Stimulated activated CD8-positive, alpha-beta memory T cell treated with anti-CD3 and anti-CD28 coated beads, Interleukin-15, amount 100 ng/mL, for 24 hours (primary cell): ENCODE results near the gene LRRC61.

ENCODE experiments used
- DNase-seq: peaks from one replicate; pipeline ENCODE4 v3.0.0-alpha.2; 2020; ENCODE audit warnings: low read depth

Gene LRRC61

DNA sequence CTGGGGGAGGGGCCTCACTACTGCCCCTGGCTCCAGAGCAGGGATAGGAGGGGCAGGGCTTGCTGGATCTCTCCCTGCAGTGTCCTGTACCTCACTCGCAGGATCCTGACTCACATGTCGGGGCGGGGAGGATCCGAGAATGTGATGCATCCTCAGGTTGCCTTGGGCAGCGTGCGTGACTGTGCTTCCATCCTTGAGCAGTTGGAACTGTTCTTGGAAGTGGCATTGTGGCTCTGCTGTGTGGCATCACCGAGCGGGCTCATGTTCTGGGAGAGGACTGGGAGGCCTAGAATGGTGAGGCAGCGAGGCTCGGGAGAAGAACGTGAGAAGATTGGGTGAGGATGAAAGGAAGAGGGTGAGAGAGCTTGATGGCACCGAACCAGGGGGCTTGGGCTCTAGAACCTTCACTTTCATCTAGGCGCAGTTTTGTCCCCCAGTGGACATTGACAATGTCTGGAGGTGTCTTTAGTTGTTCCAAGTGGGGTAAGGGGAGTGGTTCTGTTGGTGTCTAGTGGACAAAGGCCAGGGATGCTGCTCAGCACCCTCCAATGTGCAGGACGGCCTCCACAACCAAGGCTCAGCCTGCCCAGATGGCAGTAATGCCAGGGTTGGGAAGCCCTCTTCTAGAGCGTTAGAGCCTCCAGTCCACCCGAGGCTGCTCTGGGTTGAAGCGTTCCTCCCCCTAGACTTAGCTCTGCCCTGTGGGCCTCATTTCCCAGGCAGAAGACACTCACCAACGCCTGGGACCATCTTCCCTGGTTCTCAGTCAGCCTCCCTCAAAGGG lies 9.9 kb downstream of the LRRC61 start:
- DNase-seq = no peak

DNA sequence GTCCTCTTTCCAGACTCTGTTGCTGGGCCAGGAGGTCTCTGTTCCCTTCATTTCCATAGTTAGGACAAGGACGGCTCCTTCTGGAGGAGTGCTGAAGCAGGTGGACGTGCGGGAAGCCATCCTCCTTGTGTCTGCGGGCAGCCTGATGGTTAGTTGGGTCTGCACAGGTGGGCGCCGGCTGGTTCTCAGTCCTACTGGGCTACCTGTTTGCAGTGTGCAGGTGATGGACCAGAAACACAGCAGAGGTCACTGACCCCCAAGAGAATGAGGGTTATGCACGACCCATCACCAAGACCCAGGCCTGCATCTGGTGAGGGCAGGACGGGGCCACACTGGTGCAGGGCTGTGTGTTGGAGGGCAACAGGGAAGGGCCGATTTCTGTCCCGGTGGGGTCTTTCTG lies 10.5 kb downstream of the LRRC61 start:
- DNase-seq = no peak

DNA sequence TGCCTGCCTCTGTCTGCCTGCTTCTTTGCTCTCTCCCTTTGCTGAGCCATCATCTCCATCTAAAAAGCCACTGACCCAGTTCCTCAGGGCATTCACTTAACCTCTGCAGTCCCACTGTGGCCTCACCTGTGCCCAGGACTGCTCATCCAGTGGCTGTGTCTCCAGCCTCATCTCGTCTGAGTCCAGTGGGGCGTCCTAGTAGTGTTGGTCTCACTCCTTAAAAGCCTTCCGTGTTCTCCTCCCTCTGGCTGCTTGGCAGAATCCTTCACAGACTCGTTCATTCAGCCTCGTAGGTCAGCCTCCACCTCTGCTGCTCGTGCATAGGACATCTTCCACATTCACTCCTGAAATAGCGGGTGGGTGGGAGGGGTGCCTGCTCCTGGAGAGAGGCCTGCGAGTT lies 11.0 kb downstream of the LRRC61 start:
- no peak for DNase-seq

DNA sequence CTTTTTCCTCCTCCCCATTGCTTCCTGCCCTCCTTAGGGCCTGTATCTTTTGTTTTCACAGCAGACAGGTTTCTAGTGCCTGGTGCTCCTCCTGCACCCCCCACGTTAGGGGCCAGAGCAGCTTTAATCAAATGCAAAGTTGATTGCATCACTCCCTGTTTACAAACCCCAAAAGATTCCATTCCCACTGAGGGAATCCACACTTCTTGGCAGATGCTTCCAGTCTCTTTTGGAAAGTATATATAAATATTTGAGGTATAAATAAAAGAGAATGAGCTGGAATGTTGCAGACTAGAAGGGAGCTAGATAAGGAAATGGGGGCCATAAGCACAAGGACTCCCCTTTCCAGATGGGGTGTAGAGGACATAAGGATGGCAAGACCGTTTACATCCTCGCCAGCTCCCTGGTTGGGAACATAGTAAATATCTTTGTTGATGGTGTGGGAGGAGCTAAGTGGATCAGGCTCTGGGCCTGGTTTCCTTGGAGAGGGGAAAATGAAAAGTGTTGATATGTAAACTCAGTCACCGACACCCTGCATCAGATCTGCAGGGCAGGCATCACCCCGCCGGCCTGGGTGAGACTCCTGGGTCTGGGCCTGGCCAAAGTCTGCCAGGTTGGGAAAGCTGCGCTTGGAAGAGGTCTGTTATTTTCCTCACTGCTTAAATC lies 12.1 kb downstream of the LRRC61 start:
- DNase-seq = no peak

DNA sequence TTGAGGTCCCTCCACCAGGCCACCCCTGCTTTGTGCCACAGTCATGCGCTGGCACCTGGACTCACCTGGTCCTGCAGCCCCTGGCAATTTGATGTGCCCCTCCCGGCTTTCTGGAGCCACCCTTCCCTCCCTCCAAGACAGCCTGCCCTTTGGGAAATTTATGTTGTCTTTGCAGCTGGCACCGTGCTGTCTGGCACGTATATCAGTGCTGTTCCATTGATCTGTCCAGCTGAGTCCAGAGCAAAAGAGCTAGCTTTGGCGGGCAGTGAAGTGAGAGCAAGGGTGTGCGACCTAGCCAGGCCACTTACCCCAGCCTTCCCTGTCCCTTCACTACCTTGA lies 12.6 kb downstream of the LRRC61 start:
- DNase-seq = no peak

DNA sequence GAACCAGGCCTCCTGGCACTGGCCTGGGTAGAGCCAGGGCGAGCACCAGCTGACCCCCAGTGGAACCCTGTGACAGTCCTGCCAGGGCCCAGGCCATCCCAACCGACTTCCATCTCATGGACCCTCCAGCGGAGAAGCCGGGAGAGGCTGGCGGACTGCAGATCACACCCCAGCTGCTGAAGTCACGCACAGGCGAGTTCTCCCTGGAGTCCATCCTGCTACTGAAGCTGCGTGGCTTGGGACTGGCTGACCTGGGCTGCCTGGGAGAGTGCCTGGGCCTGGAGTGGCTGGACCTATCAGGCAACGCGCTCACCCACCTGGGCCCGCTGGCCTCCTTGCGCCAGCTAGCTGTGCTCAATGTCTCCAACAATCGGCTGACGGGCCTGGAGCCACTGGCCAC lies 13.6 kb downstream of the LRRC61 start:
- DNase-seq = no peak

DNA sequence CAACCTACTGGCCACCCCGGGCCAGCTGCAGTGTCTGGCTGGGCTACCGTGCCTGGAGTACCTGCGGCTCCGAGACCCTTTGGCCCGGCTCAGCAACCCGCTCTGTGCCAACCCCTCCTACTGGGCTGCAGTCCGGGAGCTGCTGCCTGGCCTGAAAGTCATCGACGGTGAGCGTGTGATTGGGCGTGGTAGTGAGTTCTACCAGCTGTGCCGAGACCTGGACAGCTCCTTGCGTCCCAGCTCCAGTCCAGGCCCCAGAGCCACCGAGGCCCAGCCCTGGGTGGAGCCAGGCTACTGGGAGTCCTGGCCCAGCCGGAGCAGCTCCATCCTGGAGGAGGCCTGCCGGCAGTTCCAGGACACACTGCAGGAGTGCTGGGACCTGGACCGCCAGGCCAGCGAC lies 14.0 kb downstream of the LRRC61 start:
- no peak for DNase-seq

DNA sequence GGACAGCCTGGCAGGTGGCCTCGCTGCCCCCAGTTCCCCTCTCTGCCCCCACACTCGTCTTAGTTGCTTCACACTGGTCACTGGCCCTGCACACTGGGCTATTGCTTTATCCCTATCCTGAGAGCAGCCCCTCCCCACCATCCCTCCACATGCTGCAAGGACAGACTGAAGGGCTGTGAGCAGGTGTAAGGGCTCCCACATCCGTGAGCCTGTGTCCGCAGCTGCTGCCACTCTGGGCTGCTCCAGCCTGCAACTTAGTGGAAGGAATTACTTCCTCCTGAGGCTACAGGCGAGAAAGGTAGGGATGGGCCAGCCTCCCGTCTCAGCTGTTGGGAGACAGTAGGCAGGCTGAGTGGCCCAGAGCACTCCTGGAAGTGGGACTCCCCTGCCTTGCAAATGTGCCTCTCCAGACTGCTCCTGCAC lies 14.5 kb downstream of the LRRC61 start:
- DNase-seq = no peak

DNA sequence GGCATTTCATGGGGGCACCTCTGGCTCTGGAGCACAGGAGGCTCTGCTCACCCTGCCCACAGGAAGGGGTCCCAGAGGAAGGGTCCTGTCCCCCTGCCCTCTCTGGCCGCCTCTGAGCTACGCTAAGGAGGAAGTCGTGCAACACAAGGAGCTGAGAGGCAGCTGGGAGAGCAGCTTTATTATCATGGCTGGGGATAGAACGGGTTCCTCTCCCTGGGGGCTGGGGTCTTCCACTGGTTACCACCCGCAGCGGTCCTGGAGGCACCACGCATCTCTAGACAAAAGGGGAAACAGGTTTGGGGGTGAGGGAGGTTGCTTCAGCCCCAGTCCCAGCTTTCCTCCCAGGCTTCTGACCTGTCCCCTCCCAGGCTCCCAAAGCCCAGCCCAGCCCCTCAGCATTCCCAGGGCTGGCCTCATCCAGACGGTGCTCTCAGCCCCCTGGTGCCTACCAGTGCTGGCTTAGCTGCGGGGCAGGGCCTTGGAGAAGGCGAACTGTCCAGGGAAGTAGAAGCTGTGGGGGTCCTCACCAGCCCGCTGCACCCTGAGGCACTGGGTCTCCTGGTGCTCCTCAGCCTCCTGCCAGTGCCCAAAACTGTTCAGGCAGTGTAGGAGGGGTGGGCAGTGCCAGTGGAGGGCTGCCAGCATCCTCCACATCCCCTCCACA lies 15.1 kb downstream of the LRRC61 start:
- no peak for DNase-seq

DNA sequence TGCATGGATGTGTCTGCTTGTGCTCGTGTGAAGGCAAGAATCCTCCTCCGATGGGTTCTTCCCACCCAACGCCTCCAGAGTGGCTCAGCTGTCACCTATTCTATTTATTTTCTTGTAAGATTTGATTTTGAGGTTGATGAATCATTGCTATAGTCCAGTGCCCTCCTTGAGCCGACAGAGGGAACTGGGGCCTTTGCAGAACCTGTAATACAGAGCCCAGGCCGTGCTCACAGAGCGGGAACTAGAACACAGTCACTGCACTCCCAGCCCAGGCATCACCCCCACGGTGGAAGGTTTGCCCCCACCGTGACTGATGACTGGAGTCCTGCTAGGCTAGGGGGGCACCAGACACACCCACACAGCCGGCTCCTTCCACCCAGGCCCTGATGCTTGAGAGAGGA lies 16.3 kb downstream of the LRRC61 start:
- DNase-seq = no peak

DNA sequence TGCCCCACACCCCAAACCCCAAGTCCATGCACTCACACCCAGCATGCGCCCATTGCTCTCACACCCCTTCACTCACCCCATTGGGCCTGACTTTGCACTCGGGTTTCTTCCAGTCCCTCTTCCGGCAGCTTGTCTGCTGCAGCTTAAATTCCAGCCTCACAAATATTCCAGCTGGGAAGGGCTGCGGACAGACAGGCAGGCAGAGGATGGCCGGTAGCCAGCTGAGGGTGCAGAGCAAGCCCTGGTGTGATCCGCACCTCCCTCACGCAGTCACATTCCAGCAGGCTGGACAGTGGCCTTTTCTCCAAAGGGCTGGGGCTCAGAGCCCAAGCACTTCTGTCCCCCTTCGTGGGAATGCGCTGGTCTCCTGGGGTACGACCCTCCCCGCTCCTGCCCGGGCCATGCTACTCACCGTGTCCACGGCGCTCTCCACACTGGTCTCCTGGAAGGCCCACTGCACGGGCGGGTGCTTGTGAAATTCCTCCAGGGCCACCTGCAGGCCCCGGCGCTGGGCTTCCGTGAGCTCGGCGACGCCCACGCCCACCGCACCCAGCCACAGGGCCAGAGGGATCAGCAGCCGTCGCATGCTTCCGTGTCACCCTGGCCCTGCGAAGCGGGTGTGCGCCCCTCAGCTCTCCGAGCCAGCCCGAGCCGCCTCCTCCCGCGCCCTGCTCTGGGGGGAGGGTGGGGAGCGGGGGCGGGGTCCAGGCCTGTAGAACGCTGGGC lies 17.0 kb downstream of the LRRC61 start:
- no peak for DNase-seq

DNA sequence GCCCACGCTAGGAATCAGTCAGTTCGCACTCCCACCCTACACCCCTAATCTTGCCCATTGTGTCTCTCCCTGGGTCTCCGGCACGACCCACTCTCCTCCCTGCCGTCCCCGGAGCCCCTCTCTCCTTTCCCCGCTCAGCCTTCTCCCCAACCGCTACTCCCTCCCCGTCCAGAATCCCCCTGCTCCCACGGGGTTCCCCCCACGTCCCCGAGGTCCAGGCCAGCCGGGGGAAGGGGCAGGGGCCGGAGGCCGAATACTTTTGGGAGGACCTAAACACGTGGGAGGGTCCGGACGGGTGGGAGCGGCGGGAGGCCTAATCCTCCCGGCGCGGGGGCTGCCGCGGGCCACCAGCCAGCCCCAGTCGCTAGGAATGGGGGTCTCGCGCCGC lies 17.7 kb downstream of the LRRC61 start:
- DNase-seq = no peak

DNA sequence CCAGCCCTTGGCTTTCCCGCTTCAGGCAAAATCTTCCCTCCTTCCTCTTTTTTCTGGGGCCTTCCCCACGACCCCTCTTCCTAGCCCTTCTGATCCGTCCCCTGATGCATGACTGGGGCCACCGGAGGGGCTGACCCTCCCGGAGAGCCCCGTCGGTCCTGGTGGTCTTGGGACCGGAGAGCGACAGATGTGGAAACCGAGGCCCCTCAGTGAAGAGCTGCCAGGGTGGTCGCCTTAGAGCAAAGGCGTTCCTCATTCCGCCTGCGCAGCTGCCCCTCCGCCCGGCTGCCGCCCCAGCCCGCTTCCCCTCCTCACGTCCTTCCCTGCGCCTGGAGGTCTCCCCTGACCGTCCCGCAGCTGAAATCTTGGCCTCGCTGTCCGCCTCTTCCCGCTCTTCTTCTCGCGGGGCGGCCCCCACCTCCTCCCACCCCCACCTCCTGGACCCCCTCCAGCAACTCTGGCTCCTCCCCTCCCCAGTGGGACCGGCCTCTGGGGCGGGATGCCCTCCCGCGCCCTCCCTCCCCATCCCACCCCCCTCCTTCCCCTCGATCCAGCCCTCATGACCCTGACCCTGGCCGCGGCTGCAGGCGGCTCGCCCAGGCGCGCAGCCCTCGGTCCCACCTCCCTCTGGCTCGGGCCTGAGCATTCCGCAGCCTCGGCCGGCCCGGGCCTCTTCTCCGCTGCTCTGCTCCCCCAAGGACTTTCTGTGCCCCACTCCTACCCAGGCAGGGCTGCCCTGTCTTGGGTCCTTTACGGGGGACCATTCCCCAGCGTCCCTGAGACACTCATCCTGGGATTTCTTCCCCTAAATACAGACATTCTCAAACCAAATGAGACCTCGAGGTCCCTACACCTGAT lies 18.3 kb downstream of the LRRC61 start, which contains the start of gene RARRES2:
Gene RARRES2 (minus strand): TSS at position 367 of the 858 bp plus-strand sequence. CDS start 1,020 bp downstream, outside the sequence.
- DNase-seq = no peak

DNA sequence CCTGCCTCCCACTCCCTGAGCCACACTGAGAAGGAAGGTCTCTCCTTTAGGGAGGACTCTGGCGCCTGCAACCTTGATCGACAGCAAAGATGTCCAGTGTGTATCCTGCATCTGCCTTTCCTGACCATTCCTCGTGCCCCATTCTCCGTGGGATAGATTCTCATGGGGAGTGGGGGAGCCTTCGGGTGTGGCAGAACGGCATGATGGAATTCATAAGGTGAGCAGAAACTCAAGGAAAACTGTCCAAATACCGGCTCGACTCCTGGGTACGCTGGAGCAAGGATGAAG lies 18.9 kb downstream of the LRRC61 start:
- DNase-seq = no peak

DNA sequence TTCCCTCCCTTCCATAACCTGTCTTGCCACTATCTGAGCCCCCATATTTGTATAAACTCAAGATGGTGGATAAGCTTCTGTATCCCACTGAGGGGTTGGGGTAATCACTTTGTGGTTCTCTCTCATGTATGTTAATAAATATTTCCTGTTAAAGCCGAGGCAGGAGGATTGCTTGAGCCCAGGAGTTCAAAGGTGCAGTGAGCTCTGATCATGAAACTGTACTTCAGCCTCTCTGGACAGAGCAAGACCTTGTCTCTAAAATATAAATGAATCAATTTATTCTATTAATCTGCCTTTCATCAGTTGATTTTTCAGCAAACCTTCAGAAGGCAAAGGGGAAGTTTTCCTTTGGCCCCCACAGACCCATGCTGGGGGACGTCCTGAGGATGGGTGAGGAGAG lies 20.1 kb downstream of the LRRC61 start:
- no peak for DNase-seq

DNA sequence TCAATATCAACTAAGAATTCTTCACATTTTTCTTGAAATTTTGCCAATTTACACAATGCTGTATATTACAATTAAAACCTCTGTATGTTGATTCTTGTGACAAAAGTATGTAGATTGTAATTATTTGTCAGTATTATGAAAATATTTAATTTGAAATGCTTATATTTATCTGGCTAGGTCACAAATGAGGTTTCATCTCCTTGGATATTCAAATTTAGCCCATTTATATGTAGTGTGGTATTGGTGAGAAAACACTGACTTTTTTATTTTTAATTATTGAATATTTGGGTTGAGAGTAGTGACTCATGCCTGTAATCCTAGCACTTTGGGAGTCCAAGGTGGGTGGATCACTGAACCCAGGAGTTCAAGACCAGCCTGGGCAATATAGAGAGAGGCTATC lies 21.1 kb downstream of the LRRC61 start:
- no peak for DNase-seq

DNA sequence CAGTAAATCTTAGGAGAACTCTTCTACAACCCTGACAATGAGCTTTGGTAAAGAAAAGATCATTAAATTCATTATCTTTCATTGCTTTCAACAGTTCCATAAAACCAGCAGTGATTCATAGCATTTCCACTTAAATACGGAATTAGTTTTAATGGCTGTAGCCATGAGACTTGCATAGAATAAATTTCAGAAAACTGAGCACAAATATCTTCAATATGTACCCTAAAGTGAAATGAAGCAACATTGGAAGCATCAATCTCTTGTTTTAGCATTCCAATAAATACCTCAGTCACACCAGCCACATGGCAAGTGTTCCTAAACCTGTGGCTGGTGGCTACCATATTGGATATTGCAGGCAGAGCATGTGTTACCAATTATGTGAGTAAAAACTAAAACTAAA lies 21.9 kb downstream of the LRRC61 start:
- no peak for DNase-seq

DNA sequence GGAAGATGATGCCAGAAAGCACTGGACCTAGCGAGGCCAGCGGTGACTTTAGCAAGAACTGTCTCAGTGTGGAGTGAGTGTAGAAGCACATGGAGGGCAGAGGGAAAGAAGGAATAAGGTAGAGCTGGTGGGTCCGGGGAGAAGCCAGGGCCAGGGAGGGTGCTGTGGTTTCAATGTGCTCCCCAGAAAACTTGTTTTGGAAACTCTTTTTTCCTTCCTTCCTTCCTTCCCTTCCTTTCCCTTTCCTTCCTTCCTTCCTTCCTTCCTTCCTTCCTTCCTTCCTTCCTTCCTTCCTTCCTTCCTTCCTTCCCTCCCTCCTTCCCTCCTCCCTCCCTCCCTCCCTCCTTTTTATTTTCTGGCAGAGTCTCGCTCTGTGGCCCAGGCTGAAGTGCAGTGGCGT lies 23.8 kb downstream of the LRRC61 start:
- DNase-seq = no peak

DNA sequence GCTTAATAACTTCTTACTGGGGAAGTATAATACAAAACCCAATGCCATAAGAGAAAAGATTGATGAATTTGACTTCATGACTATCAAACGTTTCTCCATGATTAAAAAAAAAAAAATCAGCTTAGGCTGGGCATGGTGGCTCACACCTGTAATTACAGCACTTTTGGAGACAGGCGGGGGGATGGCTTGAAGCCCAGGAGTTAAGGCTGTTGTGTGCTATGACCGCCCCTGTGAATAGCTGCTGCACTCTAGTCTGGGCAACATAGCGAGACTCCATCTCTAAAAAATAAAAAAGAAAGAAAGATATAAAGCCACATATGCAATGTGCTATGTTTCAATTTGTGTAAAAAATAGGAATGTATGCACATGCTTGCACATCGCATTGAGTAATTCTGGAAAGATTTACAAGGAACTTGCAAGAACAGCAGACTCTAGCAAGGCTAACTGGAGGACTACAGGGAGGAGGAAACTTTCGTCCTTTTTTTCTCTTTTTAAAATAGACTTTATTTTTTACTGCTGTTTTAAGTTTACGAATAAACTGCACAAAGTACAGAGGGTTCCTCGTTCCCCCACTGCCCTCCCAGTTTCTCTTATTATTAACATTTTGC lies 28.5 kb downstream of the LRRC61 start:
- no peak for DNase-seq

DNA sequence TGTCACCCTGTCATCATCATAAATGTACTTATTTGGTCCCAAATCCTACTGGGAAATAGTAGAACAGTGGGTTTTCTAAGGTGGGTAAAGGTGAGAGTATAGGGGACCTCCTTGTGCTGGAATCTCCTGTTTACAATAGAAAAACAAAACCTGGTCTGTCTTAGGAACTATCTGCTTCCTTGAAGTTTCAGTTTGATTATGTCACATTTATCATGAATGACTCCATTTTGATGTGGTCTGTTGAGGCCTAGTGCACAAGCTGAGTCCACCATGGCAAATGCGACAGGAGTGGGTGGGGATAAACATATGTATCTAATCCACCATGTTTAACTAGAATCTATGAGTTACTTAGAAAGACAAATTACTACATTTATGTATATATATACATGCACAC lies 32.5 kb downstream of the LRRC61 start:
- DNase-seq = no peak

DNA sequence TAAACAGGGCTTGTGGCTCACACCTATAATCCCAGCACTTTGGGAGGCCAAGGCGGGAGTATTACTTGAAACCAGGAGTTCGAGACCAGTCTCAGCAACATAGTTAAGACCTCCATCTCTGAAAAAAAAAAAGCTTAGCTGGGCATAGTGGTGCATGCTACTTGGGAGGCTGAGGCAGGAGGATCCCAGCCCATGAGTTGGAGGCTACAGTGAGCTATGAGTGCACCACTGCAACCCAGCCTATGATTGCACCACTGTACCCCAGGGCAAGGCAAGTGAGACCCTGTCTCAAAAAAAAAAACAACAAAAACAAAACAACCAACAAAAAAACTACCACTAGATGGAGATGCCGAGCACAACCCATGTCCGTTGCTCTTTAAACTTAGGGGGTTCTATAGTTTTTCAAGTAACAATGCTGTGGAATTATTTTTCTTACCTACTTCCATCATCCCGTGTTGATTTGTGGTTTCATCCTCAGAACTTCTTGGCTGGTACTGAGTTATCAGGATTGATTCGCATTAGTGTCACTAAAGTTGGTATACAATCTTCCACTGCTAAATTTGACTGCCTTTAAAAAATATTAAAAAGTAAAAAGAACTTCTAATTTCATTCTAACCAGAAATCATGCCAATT lies 33.2 kb downstream of the LRRC61 start:
- no peak for DNase-seq
